ENCODE measurements around the gene PSMD4.

The PSMD4 gene

DNA sequence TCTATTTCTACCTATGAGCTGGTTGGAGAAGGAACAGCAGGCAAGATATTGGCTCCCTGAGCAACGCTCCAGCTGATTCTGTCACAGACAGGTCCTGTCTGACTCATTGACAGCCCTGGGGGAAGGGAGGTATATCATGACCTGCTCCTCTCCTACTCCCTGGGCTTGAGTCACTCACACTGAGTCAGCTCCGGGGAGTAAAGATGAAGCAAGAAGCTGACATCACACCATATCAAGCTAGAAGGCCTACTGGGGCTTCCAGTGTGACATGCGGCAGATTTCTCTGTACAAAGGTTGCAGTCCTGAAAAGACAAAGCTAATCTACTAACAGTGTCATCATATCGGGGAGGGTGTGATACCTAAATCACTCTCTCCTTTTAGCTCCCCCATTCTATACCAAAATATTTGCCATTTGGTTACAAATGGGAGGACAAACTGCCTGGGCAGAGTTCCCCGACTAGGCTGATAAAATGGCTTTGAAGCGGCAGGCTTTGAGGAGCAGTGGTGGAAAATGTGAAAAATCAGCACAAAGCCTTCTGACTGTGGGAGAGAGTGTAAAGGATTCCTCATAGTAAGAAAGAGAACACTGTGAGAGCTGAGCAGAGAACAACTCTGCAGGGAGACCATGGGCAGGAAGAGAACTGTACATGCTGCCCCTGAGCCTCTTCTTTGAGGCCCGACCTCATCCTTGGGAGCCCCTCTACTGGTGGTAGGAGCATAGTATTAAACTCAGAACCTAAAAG lies 57.2 kb downstream of the PSMD4 start:
- TF ChIP-seq GATA2 (IDR thresholded peaks at IDR 0.05; ENCODE audit: low read depth, low read length) (no peak), GATA3 (IDR thresholded peaks at IDR 0.05; ENCODE audit: low read depth, low read length) (no peak)

GRCh38 chr1:151312411-151312810 lies 57.9 kb downstream of the PSMD4 start:
- TF ChIP-seq GATA3 (IDR thresholded peaks at IDR 0.05; ENCODE audit: low read depth, low read length) (no peak), GATA2 (IDR thresholded peaks at IDR 0.05; ENCODE audit: low read depth, low read length) (no peak)

DNA sequence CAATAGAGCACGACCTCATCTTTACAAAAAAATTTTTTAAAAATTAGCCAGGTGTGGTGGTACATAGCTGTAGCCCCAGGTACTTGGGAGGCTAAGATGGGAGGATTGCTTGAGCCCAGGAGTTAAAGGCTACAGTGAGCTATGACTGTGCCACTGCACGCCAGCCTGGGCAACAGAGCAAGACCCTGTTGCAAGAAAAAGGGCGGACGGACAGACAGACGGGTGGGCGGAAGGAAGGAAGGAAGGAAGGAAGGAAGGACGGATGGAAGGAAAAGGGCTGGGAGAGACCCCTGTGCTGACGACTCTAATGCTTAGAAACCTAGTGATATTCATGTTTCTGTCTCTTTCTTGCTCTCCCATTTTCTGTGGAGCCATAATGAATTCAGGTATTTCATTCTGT lies 58.3 kb downstream of the PSMD4 start:
- TF ChIP-seq GATA2 (IDR thresholded peaks at IDR 0.05; ENCODE audit: low read depth, low read length) = no peak

- TF ChIP-seq GATA3 (IDR thresholded peaks at IDR 0.05; ENCODE audit: low read depth, low read length) (no peak), GATA2 (IDR thresholded peaks at IDR 0.05; ENCODE audit: low read depth, low read length) (no peak)
Observed at GRCh38 chr1:151313501-151313900, 59.0 kb downstream of the PSMD4 start.

GRCh38 chr1:151314137-151314875 lies 59.8 kb downstream of the PSMD4 start:
- TF ChIP-seq GATA2 (IDR thresholded peaks at IDR 0.05; ENCODE audit: low read depth, low read length) (no peak), GATA3 (IDR thresholded peaks at IDR 0.05; ENCODE audit: low read depth, low read length) (no peak)

GRCh38 chr1:151315565-151316235 lies 61.2 kb downstream of the PSMD4 start:
- no peak for TF ChIP-seq GATA3 (IDR thresholded peaks at IDR 0.05; ENCODE audit: low read depth, low read length)
- no peak for TF ChIP-seq GATA2 (IDR thresholded peaks at IDR 0.05; ENCODE audit: low read depth, low read length)

All from SH-SY5Y (cell line).